NT2/D1 (cell line): ENCODE results near the gene MAGI3.
"Not testable (repeated sequence)": the region's sequence is repeated elsewhere in the genome, so short reads cannot be mapped to it uniquely, and the experiment has no call there.

Source experiments
- DNase-seq: peaks from one replicate; pipeline ENCODE4 v3.0.0-alpha.2; 2011; ENCODE audit warnings: low read depth, low spot score
- H3K27me3 ChIP-seq: 2 replicates; pipeline ENCODE4 v1.6.0; 2011; ENCODE audit warnings: mild to moderate bottlenecking; ENCODE audit not compliant: insufficient read length, insufficient read depth
- H3K36me3 ChIP-seq: 2 replicates; pipeline ENCODE4 v1.6.1; 2011; ENCODE audit warnings: mild to moderate bottlenecking, low read length, mixed read lengths; ENCODE audit not compliant: insufficient read depth, insufficient read length
- H3K4me1 ChIP-seq: 2 replicates; pipeline ENCODE4 v1.5.1; 2011; ENCODE audit not compliant: insufficient read depth, insufficient read length
- H3K4me3 ChIP-seq: 2 replicates; pipeline ENCODE4 v1.5.1; 2011; ENCODE audit warnings: low read depth; ENCODE audit not compliant: insufficient read length
- H3K9ac ChIP-seq: 2 replicates; pipeline ENCODE4 v1.6.0; 2011; ENCODE audit warnings: low read depth; ENCODE audit not compliant: insufficient read length
- H3K9me3 ChIP-seq: 2 replicates; pipeline ENCODE4 v1.5.1; 2011; ENCODE audit warnings: mild to moderate bottlenecking, low read length; ENCODE audit not compliant: insufficient read depth
- SUZ12 ChIP-seq: IDR thresholded peaks from 2 replicates; pipeline ENCODE4 v1.6.1; 2011; ENCODE audit not compliant: insufficient read length, insufficient read depth; ENCODE audit errors: extremely low read depth
- YY1 ChIP-seq: IDR thresholded peaks from 2 replicates; pipeline ENCODE4 v1.6.1; 2011; ENCODE audit not compliant: insufficient read length, insufficient read depth
- ZNF274 ChIP-seq: IDR thresholded peaks from 2 replicates; pipeline ENCODE4 v1.6.1; 2011; ENCODE audit warnings: mild to moderate bottlenecking, low read depth, low read length

MAGI3 gene

DNA sequence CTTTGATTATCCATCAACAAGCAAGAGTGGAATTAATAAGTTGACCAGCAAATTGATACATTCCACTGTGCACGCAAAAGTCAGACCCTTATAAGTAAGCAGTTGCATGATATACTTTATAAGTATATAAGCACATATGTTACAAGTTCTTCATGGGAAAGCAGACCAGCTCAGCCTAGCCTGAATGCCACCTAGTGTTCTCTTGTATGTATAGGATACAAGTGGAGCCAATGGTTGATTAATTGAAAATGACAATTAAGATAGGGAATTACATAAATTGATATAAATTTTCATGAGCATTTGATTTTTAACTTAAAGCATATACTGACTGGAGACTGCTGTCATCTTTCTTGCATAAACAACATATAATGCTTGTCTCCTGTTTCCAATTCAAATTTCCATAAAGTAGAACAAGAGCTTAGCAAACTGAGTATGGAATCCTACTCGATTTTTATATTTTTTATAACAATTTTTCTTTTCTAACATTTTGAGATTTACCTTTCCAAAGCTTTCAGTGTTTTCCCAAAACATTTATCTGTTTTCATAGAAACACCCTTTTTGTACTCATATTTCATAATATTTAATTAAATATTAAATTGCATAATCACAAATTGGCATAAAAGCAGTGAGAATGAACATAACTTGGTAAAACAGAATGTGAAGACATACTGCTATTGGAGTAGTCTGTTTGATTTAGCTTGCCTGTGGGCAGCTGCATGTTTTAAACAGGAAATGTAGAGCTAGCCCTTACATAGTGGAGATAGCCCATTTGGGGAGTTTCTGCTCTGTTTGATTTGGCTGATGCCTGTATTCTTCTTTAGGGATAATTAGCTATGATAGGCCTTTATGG lies 62.8 kb downstream of the MAGI3 start:
- H3K36me3 ChIP-seq, result no peaks in the 10 kb centered on the region
- H3K4me1 ChIP-seq, result no peaks in the 10 kb centered on the region
- H3K4me3 ChIP-seq, result no peak overlapping the region
- H3K9ac ChIP-seq, result no peak overlapping the region
- H3K9me3 ChIP-seq, result no peaks in the 10 kb centered on the region
- no peaks in the 10 kb centered on the region for H3K27me3 ChIP-seq
- TF ChIP-seq YY1 (no peak), SUZ12 (no peak), ZNF274 (no peak)
- DNase-seq, result peak; percentile 16

DNA sequence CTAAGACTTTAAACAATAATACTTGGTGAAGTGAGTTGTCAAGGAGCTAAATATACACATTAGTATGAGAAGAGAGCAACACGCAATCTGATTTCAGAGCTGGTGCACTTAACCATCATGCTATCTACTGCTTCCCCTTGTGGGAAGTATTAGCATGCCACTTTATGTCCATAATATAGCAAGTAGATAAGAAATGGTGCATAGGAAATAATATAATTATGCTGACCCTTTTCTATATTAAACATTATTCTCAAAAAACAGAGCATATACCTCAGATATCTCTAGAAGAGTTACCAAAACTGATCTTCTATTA lies 63.4 kb downstream of the MAGI3 start:
- no peak for DNase-seq
- Histone ChIP-seq H3K27me3 (no peaks in the 10 kb centered on the region), H3K9ac (no peak overlapping the region), H3K4me3 (no peak overlapping the region), H3K9me3 (no peaks in the 10 kb centered on the region), H3K4me1 (no peaks in the 10 kb centered on the region), H3K36me3 (no peaks in the 10 kb centered on the region)
- TF ChIP-seq ZNF274 (no peak), SUZ12 (no peak)

DNA sequence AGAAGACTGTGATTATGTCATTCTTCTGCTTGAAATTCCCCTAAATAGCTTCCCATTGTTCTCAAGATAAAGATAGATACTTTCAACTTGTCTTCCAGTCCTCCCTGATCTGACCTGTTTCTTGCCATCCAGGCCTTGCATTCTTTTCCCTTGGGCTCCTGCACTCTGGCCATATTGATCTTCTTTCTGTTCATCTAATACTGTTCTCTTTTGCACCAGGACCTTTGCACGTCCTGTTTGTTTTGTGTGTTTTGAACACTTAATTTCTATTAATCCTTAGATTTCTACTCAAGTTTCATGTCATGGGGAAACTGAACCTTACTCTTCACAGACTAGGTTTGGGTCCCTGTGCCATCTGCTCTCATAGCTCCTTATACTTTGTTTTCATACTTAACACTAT lies 65.1 kb downstream of the MAGI3 start:
- Histone ChIP-seq H3K9ac (no peak overlapping the region), H3K27me3 (no peaks in the 10 kb centered on the region), H3K4me3 (no peak overlapping the region), H3K36me3 (no peaks in the 10 kb centered on the region), H3K4me1 (no peaks in the 10 kb centered on the region), H3K9me3 (no peaks in the 10 kb centered on the region)
- TF ChIP-seq ZNF274, result no peak
- no peak for TF ChIP-seq SUZ12
- TF ChIP-seq YY1, result no peak
- DNase-seq, result no peak

DNA sequence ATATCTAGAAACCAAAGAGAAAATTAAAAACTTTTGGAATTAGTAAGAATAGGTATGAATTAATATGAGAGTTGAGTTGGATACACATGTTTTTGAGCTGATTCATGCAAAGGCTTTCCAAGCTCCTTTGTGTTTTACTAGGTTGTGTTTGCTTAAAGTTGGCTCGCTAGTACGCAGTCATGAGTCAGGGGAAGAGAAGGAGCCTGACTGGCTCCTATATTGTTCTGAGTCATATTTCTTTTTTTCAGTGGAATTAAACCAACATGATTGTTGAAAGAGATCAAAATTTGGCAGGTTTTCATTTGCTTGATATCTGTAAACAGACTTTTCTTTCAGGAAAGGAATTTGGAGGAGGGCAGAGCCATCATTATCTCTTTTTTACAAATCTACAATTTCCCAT lies 66.7 kb downstream of the MAGI3 start:
- H3K9ac ChIP-seq, result no peak overlapping the region
- no peaks in the 10 kb centered on the region for H3K4me1 ChIP-seq
- no peak for DNase-seq

DNA sequence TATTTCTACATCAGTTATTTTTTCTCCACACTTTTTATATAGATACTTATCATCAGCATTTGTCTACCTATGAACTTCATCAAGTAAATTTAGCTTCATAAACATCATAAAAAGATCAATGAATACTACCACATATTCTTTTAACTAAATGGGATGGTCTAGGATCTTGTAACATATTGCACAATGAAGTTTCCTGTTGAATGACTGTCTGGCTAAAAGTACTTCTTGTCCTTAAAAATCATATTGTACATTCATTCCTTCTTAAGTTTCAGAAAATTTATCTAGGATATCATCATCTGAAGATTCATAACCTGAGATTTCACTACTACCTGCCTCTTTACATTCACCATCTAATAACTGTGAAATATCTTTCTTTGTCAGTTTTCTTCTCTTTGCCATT lies 69.0 kb downstream of the MAGI3 start:
- TF ChIP-seq YY1, result no peak
- TF ChIP-seq ZNF274, result no peak
- no peak for TF ChIP-seq SUZ12
- no peak for DNase-seq
- Histone ChIP-seq H3K4me3 (no peak overlapping the region), H3K9me3 (no peaks in the 10 kb centered on the region), H3K27me3 (no peaks in the 10 kb centered on the region), H3K36me3 (no peaks in the 10 kb centered on the region), H3K4me1 (no peaks in the 10 kb centered on the region), H3K9ac (no peak overlapping the region)

More for the DNA sequence above, 66.7 kb downstream of the MAGI3 start:
- no peak overlapping the region for H3K4me3 ChIP-seq
- no peaks in the 10 kb centered on the region for H3K9me3 ChIP-seq
- no peaks in the 10 kb centered on the region for H3K36me3 ChIP-seq
- no peak for TF ChIP-seq ZNF274
- no peak for TF ChIP-seq YY1
- no peak for TF ChIP-seq SUZ12
- no peaks in the 10 kb centered on the region for H3K27me3 ChIP-seq

DNA sequence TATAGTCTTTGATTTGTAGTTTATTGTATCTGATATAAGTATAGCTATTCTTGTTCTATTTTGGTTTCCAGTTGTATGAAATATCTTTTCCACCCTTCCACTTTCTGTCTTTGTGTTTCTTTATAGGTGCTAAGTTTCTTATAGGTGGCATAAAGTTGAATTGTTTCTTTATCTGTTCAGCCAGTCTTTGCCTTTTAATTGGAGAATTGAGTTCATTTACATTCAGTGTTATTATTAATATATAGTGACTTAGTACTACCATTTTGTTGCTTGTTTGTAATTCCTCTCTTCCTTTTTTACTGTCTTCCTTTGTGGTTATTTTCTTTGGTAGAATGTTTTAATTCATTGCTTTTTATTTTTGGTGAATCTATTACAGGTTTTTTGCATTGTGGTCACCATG lies 77.7 kb downstream of the MAGI3 start:
- H3K9ac ChIP-seq, result no peak overlapping the region
- H3K36me3 ChIP-seq, result no peaks in the 10 kb centered on the region
- peaks cover 8% of the 10 kb centered on the region for H3K9me3 ChIP-seq
- H3K27me3 ChIP-seq, result no peaks in the 10 kb centered on the region
- no peak overlapping the region for H3K4me3 ChIP-seq
- H3K4me1 ChIP-seq, result no peaks in the 10 kb centered on the region
- TF ChIP-seq ZNF274 (no peak), YY1 (no peak)
- no peak for DNase-seq

DNA sequence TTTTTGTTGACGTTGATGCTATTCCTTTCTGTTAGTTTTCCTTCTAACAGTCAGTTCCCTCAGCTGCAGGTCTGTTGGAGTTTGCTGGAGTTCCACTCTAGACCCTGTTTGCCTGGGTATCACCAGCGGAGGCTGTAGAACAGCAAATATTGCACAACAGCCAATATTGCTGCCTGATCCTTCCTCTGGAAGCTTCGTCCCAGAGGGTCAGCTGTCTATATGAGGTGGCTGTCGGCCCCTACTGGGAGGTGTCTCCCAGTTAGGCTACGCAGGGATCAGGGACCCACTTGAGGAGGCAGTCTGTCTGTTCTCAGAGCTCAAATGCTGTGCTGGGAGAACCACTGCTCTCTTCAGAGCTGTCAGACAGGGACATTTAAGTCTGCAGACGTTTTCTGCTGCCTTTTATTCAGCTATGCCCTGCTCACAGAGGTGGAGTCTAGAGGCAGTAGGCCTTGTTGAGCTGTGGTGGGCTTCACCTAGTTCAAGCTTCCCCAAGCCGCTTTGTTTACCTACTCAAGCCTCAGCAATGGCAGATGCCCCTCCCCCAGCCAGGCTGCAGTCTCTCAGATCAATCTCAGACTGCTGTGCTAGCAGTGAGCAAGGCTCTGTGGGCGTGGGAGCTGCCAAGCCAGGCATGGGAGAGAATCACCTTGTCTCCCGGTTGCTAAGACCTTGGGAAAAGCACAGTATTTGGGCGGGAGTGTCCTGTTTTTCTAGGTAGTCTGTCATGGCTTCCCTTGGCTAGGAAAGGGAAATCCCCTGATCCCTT lies 88.3 kb downstream of the MAGI3 start:
- H3K4me1 ChIP-seq, H3K9ac ChIP-seq: not testable (repeated sequence)

More for the DNA sequence above, 88.3 kb downstream of the MAGI3 start:
- not testable (repeated sequence) for DNase-seq, H3K4me3 ChIP-seq, H3K36me3 ChIP-seq, H3K27me3 ChIP-seq
- H3K9me3 ChIP-seq, result peaks cover 22% of the 10 kb centered on the region
